ENCODE results near the gene UPF1. TPM values are rescaled to one million over a fixed set of nuclear protein-coding genes. Genes with fewer than 3 reads are reported as not detected.
"Not testable (repeated sequence)": the region's sequence is repeated elsewhere in the genome, so short reads cannot be mapped to it uniquely, and the experiment has no call there.

The UPF1 gene
- total RNA-seq, 1 experiment from 2014 or later: 78.8 TPM

DNA sequence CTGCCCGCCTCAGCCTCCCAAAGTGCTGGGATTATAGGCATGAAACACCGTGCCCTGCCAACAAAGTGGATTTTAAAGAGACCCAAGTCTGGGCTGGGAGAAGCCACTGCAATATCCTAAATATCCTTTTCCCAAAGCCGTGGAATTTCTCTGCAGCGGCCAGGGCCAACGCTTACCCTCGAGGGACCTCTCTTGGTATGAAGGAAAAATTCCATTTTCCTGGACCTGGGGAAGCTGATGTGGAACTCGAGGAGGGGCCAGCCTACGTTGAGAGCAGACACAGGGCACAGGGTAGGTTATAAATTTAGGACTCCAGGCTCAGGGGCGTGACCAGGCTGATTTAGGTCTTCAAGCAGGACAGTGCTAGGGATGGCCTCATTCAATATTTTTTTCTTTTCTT lies 17.7 kb upstream of the UPF1 start:
- Histone ChIP-seq H3F3A (ENCODE audit: insufficient read depth, low read depth) (no peaks in the 10 kb centered on the region), H3K27me3 (ENCODE audit: insufficient read depth, low read depth) (peaks cover 12% of the 10 kb centered on the region; the same call in 1 of the 2 replicates), H3K9me2 (ENCODE audit: insufficient read depth) (no peaks in the 10 kb centered on the region), H3K4me1 (replicated peaks; ENCODE audit: insufficient read depth) (peaks cover 7% of the 10 kb centered on the region), H3K4me3 (no peak overlapping the region), H4K20me1 (ENCODE audit: insufficient read depth) (no peaks in the 10 kb centered on the region), H3K27ac (no peak overlapping the region), H3K79me2 (ENCODE audit: low read depth) (no peaks in the 10 kb centered on the region), H3K36me3 (ENCODE audit: low read depth) (no peaks in the 10 kb centered on the region), H3K4me2 (no peak overlapping the region), H3K9me3 (ENCODE audit: insufficient read depth, low read depth) (no peaks in the 10 kb centered on the region), H2AFZ (no peak overlapping the region)
- BruUV-seq (replicated peaks): no TSS peak
- intact Hi-C loops (cut with micrococcal nuclease; ENCODE audit: unreplicated experiment): no loop called here
- DNase-seq: peak in 1 of 2 experiments; percentile 34
- TF ChIP-seq, protein P1, sequence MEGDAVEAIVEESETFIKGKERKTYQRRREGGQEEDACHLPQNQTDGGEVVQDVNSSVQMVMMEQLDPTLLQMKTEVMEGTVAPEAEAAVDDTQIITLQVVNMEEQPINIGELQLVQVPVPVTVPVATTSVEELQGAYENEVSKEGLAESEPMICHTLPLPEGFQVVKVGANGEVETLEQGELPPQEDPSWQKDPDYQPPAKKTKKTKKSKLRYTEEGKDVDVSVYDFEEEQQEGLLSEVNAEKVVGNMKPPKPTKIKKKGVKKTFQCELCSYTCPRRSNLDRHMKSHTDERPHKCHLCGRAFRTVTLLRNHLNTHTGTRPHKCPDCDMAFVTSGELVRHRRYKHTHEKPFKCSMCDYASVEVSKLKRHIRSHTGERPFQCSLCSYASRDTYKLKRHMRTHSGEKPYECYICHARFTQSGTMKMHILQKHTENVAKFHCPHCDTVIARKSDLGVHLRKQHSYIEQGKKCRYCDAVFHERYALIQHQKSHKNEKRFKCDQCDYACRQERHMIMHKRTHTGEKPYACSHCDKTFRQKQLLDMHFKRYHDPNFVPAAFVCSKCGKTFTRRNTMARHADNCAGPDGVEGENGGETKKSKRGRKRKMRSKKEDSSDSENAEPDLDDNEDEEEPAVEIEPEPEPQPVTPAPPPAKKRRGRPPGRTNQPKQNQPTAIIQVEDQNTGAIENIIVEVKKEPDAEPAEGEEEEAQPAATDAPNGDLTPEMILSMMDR (conservative IDR thresholded peaks at IDR 0.05): no peak
- TF ChIP-seq EZH2 (IDR thresholded peaks at IDR 0.05; ENCODE audit: low read depth): no peak
- ChIA-PET POLR2A (ENCODE audit: unreplicated experiment) (no interaction called here), CTCF (no interaction called here)

DNA sequence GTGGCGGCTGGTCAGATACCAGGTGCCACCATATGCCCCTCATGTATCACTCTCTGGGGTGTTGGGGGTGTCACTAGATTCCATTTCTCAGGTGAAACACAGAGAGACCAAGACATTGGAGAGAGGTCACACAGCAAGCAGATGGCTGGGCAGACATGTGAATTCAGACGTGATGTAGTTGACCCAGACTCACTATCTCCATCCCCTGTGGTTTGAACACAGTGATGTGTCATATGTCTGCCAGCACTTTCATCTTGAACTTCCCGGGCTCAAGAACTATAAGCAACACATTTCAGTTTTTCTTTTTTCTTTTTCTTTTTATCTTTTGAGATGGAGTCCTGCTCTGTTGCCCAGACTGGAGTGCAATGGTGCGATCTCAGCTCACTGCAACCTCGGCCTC lies 16.1 kb upstream of the UPF1 start:
- H3K9me3 ChIP-seq (ENCODE audit: insufficient read depth, low read depth): no peaks in the 10 kb centered on the region
- no peaks in the 10 kb centered on the region for H4K20me1 ChIP-seq (ENCODE audit: insufficient read depth)
- no peak overlapping the region for H3K27ac ChIP-seq
- no peaks in the 10 kb centered on the region for H3F3A ChIP-seq (ENCODE audit: insufficient read depth, low read depth)
- TF ChIP-seq, protein P1 (conservative IDR thresholded peaks at IDR 0.05): no peak
- peaks cover 12% of the 10 kb centered on the region; the same call in 1 of the 2 replicates for H3K27me3 ChIP-seq (ENCODE audit: insufficient read depth, low read depth)
- no peaks in the 10 kb centered on the region for H3K9me2 ChIP-seq (ENCODE audit: insufficient read depth)
- no peaks in the 10 kb centered on the region for H3K36me3 ChIP-seq (ENCODE audit: low read depth)
- DNase-seq: peak in 1 of 2 experiments; percentile 5
- no peaks in the 10 kb centered on the region for H3K79me2 ChIP-seq (ENCODE audit: low read depth)
- POLR2A ChIA-PET (ENCODE audit: unreplicated experiment): no interaction called here
- BruUV-seq (replicated peaks): no TSS peak
- intact Hi-C loops (cut with micrococcal nuclease; ENCODE audit: unreplicated experiment): no loop called here
- H2AFZ ChIP-seq: no peak overlapping the region
- CTCF ChIA-PET: interaction anchor here (0.6 kb wide), 1 partner anchor 14 kb away, joined by 8 read pairs; no protein-coding TSS in a partner anchor
- no peaks in the 10 kb centered on the region for H3K4me1 ChIP-seq (replicated peaks; ENCODE audit: insufficient read depth)
- H3K4me2 ChIP-seq: no peak overlapping the region
- no peak overlapping the region for H3K4me3 ChIP-seq

GRCh38 chr19:18816645-18817044 lies 15.1 kb upstream of the UPF1 start:
- H4K20me1 ChIP-seq (ENCODE audit: insufficient read depth); CTCF ChIA-PET; DNase-seq; H3F3A ChIP-seq (ENCODE audit: insufficient read depth, low read depth); POLR2A ChIA-PET (ENCODE audit: unreplicated experiment); BruUV-seq (replicated peaks); intact Hi-C loops (cut with micrococcal nuclease; ENCODE audit: unreplicated experiment); H3K4me3 ChIP-seq; H2AFZ ChIP-seq; H3K9me2 ChIP-seq (ENCODE audit: insufficient read depth); H3K4me1 ChIP-seq (replicated peaks; ENCODE audit: insufficient read depth); H3K27ac ChIP-seq; H3K36me3 ChIP-seq (ENCODE audit: low read depth); H3K4me2 ChIP-seq; H3K9me3 ChIP-seq (ENCODE audit: insufficient read depth, low read depth); H3K79me2 ChIP-seq (ENCODE audit: low read depth): not testable (repeated sequence)
- peaks cover 12% of the 10 kb centered on the region; the same call in 1 of the 2 replicates for H3K27me3 ChIP-seq (ENCODE audit: insufficient read depth, low read depth)

DNA sequence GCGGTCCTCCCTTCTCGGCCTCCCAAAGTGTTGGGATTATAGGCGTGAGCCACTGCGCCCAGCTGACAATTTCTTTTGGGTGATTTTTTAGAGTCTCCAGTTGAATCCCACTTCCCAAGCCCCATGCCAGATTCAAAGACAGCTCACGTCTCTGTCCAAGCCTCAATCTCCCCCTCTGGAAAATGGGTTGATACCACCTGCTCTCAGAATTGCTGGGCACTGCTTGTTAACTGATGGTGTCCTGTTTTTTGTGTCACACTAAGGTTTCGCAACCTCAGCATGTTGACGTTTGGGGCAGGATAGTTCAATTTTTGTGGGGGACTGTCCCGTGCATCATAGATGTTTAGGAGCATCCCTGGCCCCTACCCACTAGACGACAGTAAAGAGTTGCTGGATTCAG lies 14.2 kb upstream of the UPF1 start:
- ChIA-PET CTCF (no interaction called here), POLR2A (ENCODE audit: unreplicated experiment) (no interaction called here)
- H3F3A ChIP-seq (ENCODE audit: insufficient read depth, low read depth): no peaks in the 10 kb centered on the region
- H3K79me2 ChIP-seq (ENCODE audit: low read depth): no peaks in the 10 kb centered on the region
- no peak overlapping the region for H2AFZ ChIP-seq
- H3K4me2 ChIP-seq: no peak overlapping the region
- DNase-seq: no peak
- H3K9me2 ChIP-seq (ENCODE audit: insufficient read depth): no peaks in the 10 kb centered on the region
- intact Hi-C loops (cut with micrococcal nuclease; ENCODE audit: unreplicated experiment): no loop called here
- no peaks in the 10 kb centered on the region for H3K9me3 ChIP-seq (ENCODE audit: insufficient read depth, low read depth)
- no peak overlapping the region for H3K4me3 ChIP-seq
- H4K20me1 ChIP-seq (ENCODE audit: insufficient read depth): no peaks in the 10 kb centered on the region
- no peaks in the 10 kb centered on the region for H3K36me3 ChIP-seq (ENCODE audit: low read depth)
- H3K27ac ChIP-seq: no peak overlapping the region
- 0 out of 2 replicates have a peak, but pooled peaks cover 7% of the 10 kb centered on the region for H3K27me3 ChIP-seq (ENCODE audit: insufficient read depth, low read depth)
- no peaks in the 10 kb centered on the region for H3K4me1 ChIP-seq (replicated peaks; ENCODE audit: insufficient read depth)
- TF ChIP-seq EZH2 (IDR thresholded peaks at IDR 0.05; ENCODE audit: low read depth): no peak
- TF ChIP-seq, protein P1 (conservative IDR thresholded peaks at IDR 0.05): no peak
- no TSS peak for BruUV-seq (replicated peaks)
